Keratinocyte (primary cell): ENCODE results near the gene GARRE1. TPM values are rescaled to one million over a fixed set of nuclear protein-coding genes. Genes with fewer than 3 reads are reported as not detected.

ENCODE experiments used
- DNase-seq: peaks from one replicate; pipeline ENCODE4 v3.0.0-alpha.2; 2011; ENCODE audit warnings: low read depth, missing footprints, low spot score
- FAIRE-seq: peaks from 2 replicates; lab custom pipeline; 2011; peaks lifted over from hg19 to GRCh38; lab: Jason Lieb, UNC
- H2AFZ ChIP-seq: 2 replicates; pipeline ENCODE4 v1.6.0; 2012; ENCODE audit warnings: low read length, control low read depth, inconsistent platforms; ENCODE audit not compliant: control insufficient read depth
- H3K27ac ChIP-seq: 2 replicates; pipeline ENCODE4 v1.5.1; 2011; ENCODE audit warnings: low read length; ENCODE audit not compliant: control insufficient read depth, insufficient read depth
- H3K27me3 ChIP-seq: 3 replicates; pipeline ENCODE4 v1.6.0; 2011; ENCODE audit warnings: low read length; ENCODE audit not compliant: control insufficient read depth, insufficient read depth; ENCODE audit errors: extremely low read depth
- H3K36me3 ChIP-seq, 2 experiments: 2 replicates in 1 of 2; 3 replicates in 1 of 2; pipeline ENCODE4 v1.5.1; 2011; ENCODE audit warnings: low read length in 2 of 2, mild to moderate bottlenecking in 1 of 2; ENCODE audit not compliant: control insufficient read depth in 2 of 2, insufficient read depth in 2 of 2; ENCODE audit errors: extremely low read depth in 1 of 2
- H3K4me1 ChIP-seq: 3 replicates; pipeline ENCODE4 v1.5.1; 2011; ENCODE audit warnings: low read length; ENCODE audit not compliant: control insufficient read depth, insufficient read depth; ENCODE audit errors: extremely low read depth
- H3K4me2 ChIP-seq: 3 replicates; pipeline ENCODE4 v1.6.0; 2011; ENCODE audit warnings: low read depth, low read length; ENCODE audit not compliant: control insufficient read depth, insufficient read depth; ENCODE audit errors: extremely low read depth
- H3K4me3 ChIP-seq, 3 experiments: fragments of 200-600 bp in 1 of 3; sonication (generic) in 1 of 3; 2 replicates in 2 of 3; 3 replicates in 1 of 3; pipeline ENCODE4 v1.5.1; 2011 to 2016; ENCODE audit warnings: low read length in 3 of 3, mild to moderate bottlenecking in 3 of 3, control low read depth in 2 of 3, inconsistent platforms in 1 of 3, low read depth in 1 of 3, mixed read lengths in 1 of 3, mixed run types in 1 of 3, moderate library complexity in 1 of 3; ENCODE audit not compliant: control insufficient read depth in 2 of 3, insufficient read depth in 2 of 3; ENCODE audit errors: extremely low read depth in 1 of 3
- H3K79me2 ChIP-seq: 2 replicates; pipeline ENCODE4 v1.6.0; 2012; ENCODE audit warnings: low read length; ENCODE audit not compliant: control insufficient read depth, insufficient read depth
- H3K9ac ChIP-seq: 3 replicates; pipeline ENCODE4 v1.6.0; 2011; ENCODE audit warnings: low read length; ENCODE audit not compliant: control insufficient read depth, insufficient read depth; ENCODE audit errors: extremely low read depth
- H3K9me1 ChIP-seq: 3 replicates; pipeline ENCODE4 v1.6.0; 2011; ENCODE audit warnings: low read length; ENCODE audit not compliant: control insufficient read depth, insufficient read depth; ENCODE audit errors: extremely low read depth
- H3K9me3 ChIP-seq: 2 replicates; pipeline ENCODE4 v1.5.1; 2012; ENCODE audit warnings: low read depth, low read length; ENCODE audit not compliant: control insufficient read depth
- H4K20me1 ChIP-seq: 3 replicates; pipeline ENCODE4 v1.6.0; 2011; ENCODE audit warnings: low read length; ENCODE audit not compliant: control insufficient read depth, insufficient read depth; ENCODE audit errors: extremely low read depth
- CTCF ChIP-seq, 3 experiments: IDR thresholded peaks in 1 of 3; conservative IDR thresholded peaks in 1 of 3; optimal IDR thresholded peaks in 1 of 3; 2 replicates in 2 of 3; 3 replicates in 1 of 3; pipeline versions ENCODE3 to v1.5.1; 2011; ENCODE audit warnings: low read length in 3 of 3, mild to moderate bottlenecking in 3 of 3, moderate library complexity in 2 of 3, control low read depth in 1 of 3, inconsistent platforms in 1 of 3; ENCODE audit not compliant: insufficient read depth in 2 of 3; ENCODE audit errors: extremely low read depth in 1 of 3
- EZH2 ChIP-seq: IDR thresholded peaks from one replicate; pipeline ENCODE4 v1.6.1; 2012; ENCODE audit warnings: inconsistent platforms, mild to moderate bottlenecking, low read length, moderate library complexity
- dilution Hi-C: fragments of 300-500 bp; cut with MboI; formaldehyde crosslinking; loops from one replicate; pipeline ENCODE4 v1.7.0; 2020; ENCODE audit warnings: low sequenced_read_pairs; ENCODE audit not compliant: extremely low pct_ligation_motif_present
- polyA plus RNA-seq, 5 experiments: library from polyadenylated mRNA; depleted of rRNA in 3 of 5; stranded (reverse) in 3 of 5; stranded (forward) in 1 of 5; unstranded in 1 of 5; fragments of >200 nt; gene quantifications; 1 replicate in 1 of 5; 2 replicates in 3 of 5; 3 replicates in 1 of 5; pipeline versions ENCODE4 v1.2.1 to v1.2.3, GENCODE V29; 2011 to 2012; ENCODE audit warnings: missing spikeins in 2 of 5, low read depth in 1 of 5, low replicate concordance in 1 of 5

GARRE1 gene
- polyA plus RNA-seq, 1 donor (not counting 4 experiments of a cell fraction or from before 2014, with no cell fraction given) = 5.7 TPM

- Histone ChIP-seq H3K4me1 (peaks cover 11% of the 10 kb centered on the region), H3K9me1 (no peaks in the 10 kb centered on the region), H3K9me3 (no peaks in the 10 kb centered on the region), H3K79me2 (peaks cover 3% of the 10 kb centered on the region), H3K4me2 (no peak overlapping the region), H3K9ac (no peak overlapping the region), H3K4me3 (no peak overlapping the region), H3K27ac (no peak overlapping the region), H4K20me1 (peaks cover 3% of the 10 kb centered on the region), H3K36me3 (peaks cover 18 to 36% of the 10 kb centered on the region in 2 experiments), H2AFZ (no peak overlapping the region), H3K27me3 (no peaks in the 10 kb centered on the region)
- peak; percentile 30 for DNase-seq
- dilution Hi-C loops = no loop called here
- TF ChIP-seq CTCF (optimal IDR thresholded peaks at IDR 0.05 in 1 of 3, IDR thresholded peaks at IDR 0.05 in 1 of 3, conservative IDR thresholded peaks at IDR 0.05 in 1 of 3; ENCODE audit: extremely low read depth in 1 of 3, insufficient read depth in 2 of 3, low read length in 3 of 3) (peak; percentile 69 to 75 (median 75)), EZH2 (no peak)
- FAIRE-seq = peak; percentile 78
Observed at GRCh38 chr19:34220472-34221063, 33.8 kb upstream of the GARRE1 start.

- H3K79me2 ChIP-seq = peaks cover 3% of the 10 kb centered on the region
- no peak overlapping the region for H3K4me3 ChIP-seq
- H3K9me3 ChIP-seq = no peaks in the 10 kb centered on the region
- peaks cover 3% of the 10 kb centered on the region for H4K20me1 ChIP-seq
- no peak overlapping the region for H3K4me2 ChIP-seq
- H2AFZ ChIP-seq = no peak overlapping the region
- TF ChIP-seq CTCF (optimal IDR thresholded peaks at IDR 0.05 in 1 of 3, IDR thresholded peaks at IDR 0.05 in 1 of 3, conservative IDR thresholded peaks at IDR 0.05 in 1 of 3; ENCODE audit: extremely low read depth in 1 of 3, insufficient read depth in 2 of 3, low read length in 3 of 3) (no peak), EZH2 (no peak)
- peaks cover 20 to 45% of the 10 kb centered on the region in 2 experiments for H3K36me3 ChIP-seq
- no peak overlapping the region for H3K9ac ChIP-seq
- no peaks in the 10 kb centered on the region for H3K9me1 ChIP-seq
- H3K27me3 ChIP-seq = no peaks in the 10 kb centered on the region
- H3K4me1 ChIP-seq = peaks cover 11% of the 10 kb centered on the region
- no peak overlapping the region for H3K27ac ChIP-seq
- dilution Hi-C loops = no loop called here
- FAIRE-seq (no peak), DNase-seq (no peak)
Observed at GRCh38 chr19:34222386-34222785, 32.0 kb upstream of the GARRE1 start.
